ENCODE results near the gene ZNF263.

The ZNF263 gene

GRCh38 chr16:3295209-3295608, 11.9 kb downstream of the ZNF263 start:
- no peak for TF ChIP-seq EZH2phosphoT487 (conservative IDR thresholded peaks at IDR 0.05; ENCODE audit: low read length)
- TF ChIP-seq CTCF (IDR thresholded peaks at IDR 0.05; ENCODE audit: insufficient read depth, low read length, poor library complexity, severe bottlenecking): no peak
- H3K9me2 ChIP-seq (replicated peaks; ENCODE audit: insufficient read depth, low read length): no peaks in the 10 kb centered on the region
- H2AFZ ChIP-seq (ENCODE audit: low read depth, low read length, severe bottlenecking): no peak overlapping the region
- H3K9me3 ChIP-seq (ENCODE audit: insufficient read depth, low read length): peaks cover 5% of the 10 kb centered on the region; the same call in 1 of the 2 replicates
- peaks cover 31% of the 10 kb centered on the region; the same call in 1 of the 2 replicates for H3K79me2 ChIP-seq (ENCODE audit: insufficient read depth, low read length)
- H3K4me3 ChIP-seq (ENCODE audit: insufficient read depth, low read length, poor library complexity, severe bottlenecking): no peak overlapping the region
- no peaks in the 10 kb centered on the region for H3K27me3 ChIP-seq (ENCODE audit: low read length)
- peaks cover 19% of the 10 kb centered on the region for H3K36me3 ChIP-seq (ENCODE audit: low read length)
- no peak overlapping the region for H3K4me2 ChIP-seq (ENCODE audit: low read depth, low read length, poor library complexity, severe bottlenecking)
- no peak overlapping the region for H3K27ac ChIP-seq (ENCODE audit: low read depth, low read length)
- H3F3A ChIP-seq (ENCODE audit: insufficient read depth): no peaks in the 10 kb centered on the region; the same call in 1 of the 2 replicates
- H3K9ac ChIP-seq (ENCODE audit: low read length): no peak overlapping the region
- no peaks in the 10 kb centered on the region for H4K20me1 ChIP-seq (ENCODE audit: low read depth, low read length)

DNA sequence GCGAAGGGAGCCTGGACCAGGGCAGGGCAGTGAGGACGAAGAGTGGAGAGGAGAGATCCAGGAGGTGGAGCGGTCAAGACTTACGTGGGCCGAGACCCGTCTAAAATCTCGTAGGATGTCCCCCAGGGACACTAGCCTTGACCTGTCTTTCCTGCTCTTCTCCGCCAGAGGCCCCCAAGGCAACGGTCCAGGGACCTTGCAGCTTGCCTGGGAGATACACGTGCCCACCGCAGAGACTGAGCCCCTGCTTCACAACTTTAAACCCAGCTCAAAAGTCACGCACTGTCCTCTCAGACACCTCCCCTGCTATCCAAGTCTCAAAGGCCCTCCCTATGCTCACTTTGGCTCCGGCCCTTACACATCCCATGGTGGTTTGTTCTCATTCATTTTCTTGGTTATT, 12.5 kb downstream of the ZNF263 start:
- Histone ChIP-seq H3K36me3 (ENCODE audit: low read length) (peaks cover 13% of the 10 kb centered on the region; the same call in 1 of the 2 replicates), H3K4me2 (ENCODE audit: low read depth, low read length, poor library complexity, severe bottlenecking) (no peak overlapping the region), H4K20me1 (ENCODE audit: low read depth, low read length) (no peaks in the 10 kb centered on the region), H2AFZ (ENCODE audit: low read depth, low read length, severe bottlenecking) (no peak overlapping the region), H3K9me2 (replicated peaks; ENCODE audit: insufficient read depth, low read length) (no peaks in the 10 kb centered on the region), H3K9ac (ENCODE audit: low read length) (no peak overlapping the region), H3K27ac (ENCODE audit: low read depth, low read length) (no peak overlapping the region), H3K4me3 (ENCODE audit: insufficient read depth, low read length, poor library complexity, severe bottlenecking) (no peak overlapping the region), H3F3A (ENCODE audit: insufficient read depth) (no peaks in the 10 kb centered on the region; the same call in 1 of the 2 replicates), H3K9me3 (ENCODE audit: insufficient read depth, low read length) (no peaks in the 10 kb centered on the region), H3K79me2 (ENCODE audit: insufficient read depth, low read length) (peaks cover 25% of the 10 kb centered on the region; the same call in 1 of the 2 replicates), H3K27me3 (ENCODE audit: low read length) (no peaks in the 10 kb centered on the region)
- no peak for TF ChIP-seq CTCF (IDR thresholded peaks at IDR 0.05; ENCODE audit: insufficient read depth, low read length, poor library complexity, severe bottlenecking)
- no peak for TF ChIP-seq EZH2phosphoT487 (conservative IDR thresholded peaks at IDR 0.05; ENCODE audit: low read length)

DNA sequence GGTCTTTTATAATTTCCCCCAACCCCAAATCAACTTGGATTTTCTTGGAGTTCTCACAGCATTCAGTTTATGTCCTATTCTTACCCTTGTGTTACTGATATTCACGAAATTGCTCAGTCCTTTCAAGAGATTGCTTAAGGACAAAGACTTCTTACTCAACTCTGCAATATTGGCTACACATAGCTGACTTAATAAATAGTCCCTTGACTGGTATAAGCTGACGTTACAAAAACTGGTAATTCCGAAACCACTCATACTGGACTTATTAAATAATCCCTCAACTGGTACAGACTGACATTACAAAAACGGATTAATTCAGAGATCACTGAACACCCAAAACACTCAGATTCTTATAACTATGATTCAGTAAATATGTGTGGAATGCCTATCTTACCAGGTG, 21.1 kb downstream of the ZNF263 start:
- no peak overlapping the region for H3K27ac ChIP-seq (ENCODE audit: low read depth, low read length)
- H3K79me2 ChIP-seq (ENCODE audit: insufficient read depth, low read length): no peaks in the 10 kb centered on the region
- H3K9me3 ChIP-seq (ENCODE audit: insufficient read depth, low read length): no peaks in the 10 kb centered on the region

DNA sequence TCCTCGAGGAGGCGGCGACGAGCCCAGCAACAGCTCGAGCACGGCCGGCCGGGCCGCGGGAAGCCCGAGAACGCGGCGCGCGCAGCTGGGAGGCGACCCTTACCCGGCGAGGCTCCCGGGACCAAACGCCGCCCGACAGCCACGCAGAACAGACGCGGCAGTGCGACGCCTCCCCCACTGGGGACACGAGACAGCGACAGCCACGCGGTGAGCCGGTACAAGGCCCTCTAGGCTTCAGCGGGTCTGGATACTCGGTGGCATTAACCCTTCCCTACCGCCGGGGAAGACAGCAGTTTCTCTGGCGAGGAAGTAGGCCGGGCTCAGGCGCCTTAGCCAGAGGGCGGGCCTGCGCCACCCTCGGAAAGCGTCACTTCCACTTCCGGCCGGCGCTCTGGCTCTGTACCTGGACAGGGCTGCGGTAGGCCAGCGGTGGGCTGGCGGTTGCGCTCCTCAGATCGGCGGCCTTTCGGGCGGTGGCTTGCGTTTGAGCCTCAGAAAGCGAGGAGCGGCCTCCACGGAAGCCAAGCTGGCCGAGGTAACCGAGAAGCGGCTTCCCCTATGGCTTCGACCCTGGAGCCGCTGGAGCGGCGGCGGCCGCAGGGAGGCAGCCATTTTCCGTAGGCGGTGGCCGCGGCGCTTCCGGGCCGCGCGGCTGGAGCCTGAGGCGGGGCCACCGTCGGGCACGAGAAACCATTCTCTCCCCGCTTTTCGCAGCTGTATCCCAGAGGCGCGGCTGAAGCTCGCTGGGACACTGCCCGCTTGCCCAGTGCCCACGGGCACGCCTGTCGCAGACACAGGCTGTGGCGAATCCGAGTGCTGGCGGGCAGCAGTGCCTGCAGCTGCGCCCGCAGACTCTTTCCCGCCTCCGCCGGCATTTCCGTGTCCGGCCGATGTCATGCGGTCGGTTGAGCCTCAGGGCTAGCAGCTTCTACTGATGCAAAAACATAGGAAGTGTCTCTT, 22.1 kb downstream of the ZNF263 start, which contains the start of the genes TIGD7 and ZNF75A:
TSS of gene TIGD7 (minus strand) at position 322 of the 960 bp plus-strand sequence. CDS start 4,816 bp downstream, outside the sequence.
TSS of gene ZNF75A (plus strand) at position 389 of the 960 bp plus-strand sequence. CDS start 2,932 bp downstream, outside the sequence.
- no peaks in the 10 kb centered on the region for H3K27me3 ChIP-seq (ENCODE audit: low read length)
- peak within 1 kb of the TSS; percentile 51 for H3K4me3 ChIP-seq (ENCODE audit: insufficient read depth, low read length, poor library complexity, severe bottlenecking)
- no peaks in the 10 kb centered on the region for H3K79me2 ChIP-seq (ENCODE audit: insufficient read depth, low read length)
- H3K4me2 ChIP-seq (ENCODE audit: low read depth, low read length, poor library complexity, severe bottlenecking): peak within 1 kb of the TSS; percentile 55
- H3K9me2 ChIP-seq (replicated peaks; ENCODE audit: insufficient read depth, low read length): no peaks in the 10 kb centered on the region
- no peaks in the 10 kb centered on the region for H3K9me3 ChIP-seq (ENCODE audit: insufficient read depth, low read length)
- TF ChIP-seq CTCF (IDR thresholded peaks at IDR 0.05; ENCODE audit: insufficient read depth, low read length, poor library complexity, severe bottlenecking) (no peak), EZH2phosphoT487 (conservative IDR thresholded peaks at IDR 0.05; ENCODE audit: low read length) (no peak)
- peak within 1 kb of the TSS; percentile 47 for H3K9ac ChIP-seq (ENCODE audit: low read length)
- H2AFZ ChIP-seq (ENCODE audit: low read depth, low read length, severe bottlenecking): peak within 1 kb of the TSS; percentile 61
- H3K27ac ChIP-seq (ENCODE audit: low read depth, low read length): peak within 1 kb of the TSS; percentile 48
- no peaks in the 10 kb centered on the region for H3F3A ChIP-seq (ENCODE audit: insufficient read depth)
- H3K36me3 ChIP-seq (ENCODE audit: low read length): no peaks in the 10 kb centered on the region
- no peaks in the 10 kb centered on the region for H4K20me1 ChIP-seq (ENCODE audit: low read depth, low read length)

More for the DNA sequence above, 21.1 kb downstream of the ZNF263 start:
- H3K4me2 ChIP-seq (ENCODE audit: low read depth, low read length, poor library complexity, severe bottlenecking): no peak overlapping the region
- no peak overlapping the region for H2AFZ ChIP-seq (ENCODE audit: low read depth, low read length, severe bottlenecking)
- H3K9ac ChIP-seq (ENCODE audit: low read length): no peak overlapping the region
- no peak overlapping the region for H3K4me3 ChIP-seq (ENCODE audit: insufficient read depth, low read length, poor library complexity, severe bottlenecking)
- H3K36me3 ChIP-seq (ENCODE audit: low read length): no peaks in the 10 kb centered on the region
- H3F3A ChIP-seq (ENCODE audit: insufficient read depth): no peaks in the 10 kb centered on the region
- no peaks in the 10 kb centered on the region for H4K20me1 ChIP-seq (ENCODE audit: low read depth, low read length)
- no peaks in the 10 kb centered on the region for H3K27me3 ChIP-seq (ENCODE audit: low read length)
- no peaks in the 10 kb centered on the region for H3K9me2 ChIP-seq (replicated peaks; ENCODE audit: insufficient read depth, low read length)
- no peak for TF ChIP-seq EZH2phosphoT487 (conservative IDR thresholded peaks at IDR 0.05; ENCODE audit: low read length)
